ENCODE measurements around the gene FRMD4A. TPM values are rescaled to one million over a fixed set of nuclear protein-coding genes. Genes with fewer than 3 reads are reported as not detected.

The FRMD4A gene
- total RNA-seq, 1 experiment from 2014 or later = 0.23 TPM

DNA sequence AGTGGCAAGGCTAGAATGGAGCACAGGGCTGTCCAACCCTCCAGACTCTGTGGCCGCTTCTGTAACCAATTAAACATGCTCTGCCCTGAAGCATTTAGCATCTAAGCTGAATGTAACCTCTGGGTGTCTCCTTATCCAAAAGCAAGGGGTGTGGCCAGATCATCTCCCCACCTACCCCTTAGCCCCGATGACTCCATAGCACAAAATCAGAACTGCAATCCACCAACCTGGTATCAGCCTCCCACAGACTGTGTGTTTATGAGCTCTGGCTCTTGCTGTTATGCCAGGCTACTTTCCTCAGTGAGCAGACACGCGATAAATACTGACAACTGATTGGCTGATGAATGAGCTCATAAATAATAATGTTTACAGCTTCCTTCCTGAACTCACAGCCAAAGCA is 3.2 kb downstream of the FRMD4A start:
- no peak overlapping the region for H3K4me3 Mint-ChIP-seq (ENCODE audit: unreplicated experiment)
- CTCF ChIA-PET = interaction anchor here (0.5 to 0.8 kb wide), 3 partner anchors 32 to 138 kb away, joined by 3 to 5 read pairs (median 3); no protein-coding TSS in a partner anchor
- BruUV-seq (replicated peaks) = no TSS peak
- H3K36me3 Mint-ChIP-seq (ENCODE audit: insufficient read depth, unreplicated experiment) = peaks cover 6% of the 10 kb centered on the region
- peaks cover 4% of the 10 kb centered on the region for H3K27me3 Mint-ChIP-seq (ENCODE audit: insufficient read depth, unreplicated experiment)
- intact Hi-C loops (cut with micrococcal nuclease) = no loop called here
- H3K4me1 Mint-ChIP-seq (ENCODE audit: insufficient read depth, unreplicated experiment) = no peaks in the 10 kb centered on the region
- POLR2A ChIA-PET = no interaction called here
- no peak for TF ChIP-seq CTCF (IDR thresholded peaks at IDR 0.05; ENCODE audit: unreplicated experiment)
- no peak for DNase-seq (ENCODE audit: unreplicated experiment)
- H3K27ac Mint-ChIP-seq (ENCODE audit: low read depth, unreplicated experiment) = no peak overlapping the region
- H3K9me3 Mint-ChIP-seq (ENCODE audit: unreplicated experiment) = no peaks in the 10 kb centered on the region

DNA sequence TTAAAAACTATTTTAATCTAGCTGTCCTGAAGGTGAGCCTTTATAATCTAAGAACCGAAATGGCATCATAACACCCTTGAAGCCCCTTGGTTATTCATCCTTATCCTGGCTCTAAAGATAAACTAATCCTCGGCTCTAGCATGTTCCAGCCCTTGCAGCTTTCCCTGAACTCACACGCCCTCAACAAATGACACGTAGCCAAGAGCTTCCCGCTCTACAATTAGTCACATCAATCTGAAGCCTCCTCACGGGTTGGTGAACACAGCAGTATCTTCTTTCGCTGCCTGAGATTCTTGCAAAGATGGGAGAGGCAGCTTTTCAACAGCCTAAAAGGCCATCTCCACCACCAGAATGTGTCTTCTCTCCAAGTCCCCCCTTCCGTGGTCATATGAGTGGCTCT is 4.1 kb downstream of the FRMD4A start:
- intact Hi-C loops (cut with micrococcal nuclease) = no loop called here

DNA sequence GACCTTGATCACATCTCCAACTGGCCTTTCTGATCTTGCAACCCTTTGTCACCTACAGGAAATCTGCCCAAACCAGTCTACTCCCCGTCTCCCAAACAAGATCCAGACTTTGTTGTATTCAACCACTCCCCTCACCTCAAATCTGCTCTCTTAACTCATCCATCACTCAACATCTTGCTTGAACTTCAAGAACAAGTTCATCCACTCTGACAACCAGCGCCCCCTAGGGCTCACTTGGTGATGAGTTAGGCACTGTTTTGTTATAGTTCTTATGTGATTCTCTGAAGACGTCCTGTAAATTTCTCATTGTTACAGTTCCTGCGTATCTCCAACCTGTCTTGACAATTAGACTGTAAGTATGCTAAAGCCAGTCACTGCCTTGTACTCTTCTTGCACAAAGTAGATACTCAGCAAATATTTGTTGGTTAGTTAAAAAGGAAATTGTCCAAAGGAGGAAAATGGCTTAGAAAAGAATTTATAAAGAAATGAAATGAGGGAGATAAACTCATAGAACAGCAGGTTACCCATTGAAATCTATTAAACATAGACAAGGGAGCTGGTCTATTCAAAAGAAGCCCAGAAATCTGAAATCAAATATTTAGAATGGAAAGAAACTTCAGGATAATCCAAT is 5.3 kb downstream of the FRMD4A start:
- H3K9me3 Mint-ChIP-seq (ENCODE audit: unreplicated experiment) = no peaks in the 10 kb centered on the region
- peak; percentile 68 for DNase-seq (ENCODE audit: unreplicated experiment)
- no peaks in the 10 kb centered on the region for H3K4me1 Mint-ChIP-seq (ENCODE audit: insufficient read depth, unreplicated experiment)
- peak; percentile 29 for TF ChIP-seq CTCF (IDR thresholded peaks at IDR 0.05; ENCODE audit: unreplicated experiment)
- intact Hi-C loops (cut with micrococcal nuclease) = loop anchor here (2.0 kb wide), 1 partner anchor 129 kb away; no protein-coding TSS in a partner anchor
- H3K4me3 Mint-ChIP-seq (ENCODE audit: unreplicated experiment) = no peak overlapping the region
- ChIA-PET POLR2A (no interaction called here), CTCF (interaction anchor here (0.7 kb wide), 1 partner anchor 375 kb away, joined by 4 read pairs; no protein-coding TSS in a partner anchor)
- no TSS peak for BruUV-seq (replicated peaks)
- peaks cover 4% of the 10 kb centered on the region for H3K27me3 Mint-ChIP-seq (ENCODE audit: insufficient read depth, unreplicated experiment)
- no peak overlapping the region for H3K27ac Mint-ChIP-seq (ENCODE audit: low read depth, unreplicated experiment)
- peaks cover 6% of the 10 kb centered on the region for H3K36me3 Mint-ChIP-seq (ENCODE audit: insufficient read depth, unreplicated experiment)

More for the DNA sequence above, 4.1 kb downstream of the FRMD4A start:
- no peak overlapping the region for H3K4me3 Mint-ChIP-seq (ENCODE audit: unreplicated experiment)
- H3K27me3 Mint-ChIP-seq (ENCODE audit: insufficient read depth, unreplicated experiment) = no peaks in the 10 kb centered on the region
- DNase-seq (ENCODE audit: unreplicated experiment) = no peak
- no peak for TF ChIP-seq CTCF (IDR thresholded peaks at IDR 0.05; ENCODE audit: unreplicated experiment)
- POLR2A ChIA-PET = no interaction called here
- CTCF ChIA-PET = interaction anchor here (0.6 to 1.3 kb wide), 3 partner anchors 13 to 41 kb away, joined by 3 read pairs; no protein-coding TSS in a partner anchor
- BruUV-seq (replicated peaks) = no TSS peak
- no peaks in the 10 kb centered on the region for H3K4me1 Mint-ChIP-seq (ENCODE audit: insufficient read depth, unreplicated experiment)
- no peak overlapping the region for H3K27ac Mint-ChIP-seq (ENCODE audit: low read depth, unreplicated experiment)
- H3K36me3 Mint-ChIP-seq (ENCODE audit: insufficient read depth, unreplicated experiment) = peaks cover 6% of the 10 kb centered on the region
- no peaks in the 10 kb centered on the region for H3K9me3 Mint-ChIP-seq (ENCODE audit: unreplicated experiment)

GRCh38 chr10:14322526-14323188 is 8.1 kb downstream of the FRMD4A start:
- no peak for TF ChIP-seq CTCF (IDR thresholded peaks at IDR 0.05; ENCODE audit: unreplicated experiment)
- Mint-ChIP-seq H3K9me3 (ENCODE audit: unreplicated experiment) (no peaks in the 10 kb centered on the region), H3K27ac (ENCODE audit: low read depth, unreplicated experiment) (no peak overlapping the region), H3K27me3 (ENCODE audit: insufficient read depth, unreplicated experiment) (peaks cover 25% of the 10 kb centered on the region), H3K36me3 (ENCODE audit: insufficient read depth, unreplicated experiment) (no peaks in the 10 kb centered on the region), H3K4me1 (ENCODE audit: insufficient read depth, unreplicated experiment) (no peaks in the 10 kb centered on the region), H3K4me3 (ENCODE audit: unreplicated experiment) (no peak overlapping the region)
- intact Hi-C loops (cut with micrococcal nuclease) = no loop called here
- CTCF ChIA-PET = no interaction called here
- POLR2A ChIA-PET = no interaction called here
- no TSS peak for BruUV-seq (replicated peaks)
- no peak for DNase-seq (ENCODE audit: unreplicated experiment)

Data from MCF 10A (cell line).